GM23338 (cell line): ENCODE data around the gene FAM167B. TPM values are rescaled to one million over a fixed set of nuclear protein-coding genes. Genes with fewer than 3 reads are reported as not detected.

Source experiments
- CREB1 ChIP-seq: fragments of 250-450 bp; sonication (Bioruptor Pico); IDR thresholded peaks from 2 replicates; pipeline ENCODE4 v1.5.0; 2020; ENCODE audit warnings: low read depth, mild to moderate bottlenecking, moderate library complexity
- EZH2 ChIP-seq: fragments of 200-600 bp; sonication (generic); IDR thresholded peaks from one replicate; pipeline ENCODE4 v1.8.0; 2017; ENCODE audit warnings: antibody characterized with exemption, mild to moderate bottlenecking, low read depth; ENCODE audit not compliant: unreplicated experiment
- JUNB ChIP-seq: IDR thresholded peaks from one replicate; pipeline ENCODE4 v1.6.1; 2016; ENCODE audit warnings: antibody characterized with exemption; ENCODE audit not compliant: unreplicated experiment
- NANOG ChIP-seq: IDR thresholded peaks from 2 replicates; pipeline ENCODE4 v1.6.1; 2016; ENCODE audit warnings: antibody characterized with exemption, borderline replicate concordance
- POLR2AphosphoS5 ChIP-seq: IDR thresholded peaks from 2 replicates; pipeline ENCODE4 v1.6.1; 2016; ENCODE audit warnings: antibody characterized with exemption, low read depth
- STAT1 ChIP-seq: IDR thresholded peaks from one replicate; pipeline ENCODE4 v1.6.1; 2016; ENCODE audit warnings: antibody characterized with exemption; ENCODE audit not compliant: unreplicated experiment
- ZNF114 ChIP-seq: fragments of 250-450 bp; sonication (Bioruptor Pico); IDR thresholded peaks from 2 replicates; pipeline ENCODE4 v1.5.0; 2020; ENCODE audit warnings: mild to moderate bottlenecking, moderate library complexity
- ZNF331 ChIP-seq: fragments of 250-450 bp; sonication (Bioruptor Pico); IDR thresholded peaks from 2 replicates; pipeline ENCODE4 v1.5.0; 2020; ENCODE audit warnings: low read depth, mild to moderate bottlenecking, moderate library complexity
- polyA plus RNA-seq: library from polyadenylated mRNA; unstranded; fragments of >200 nt; fragmentation: Nextera tagmentation; extraction: Ambion mirVana; gene quantifications from 2 replicates; pipeline ENCODE4 v1.2.1, GENCODE V29; 2016
- total RNA-seq: library from RNA; depleted of rRNA; stranded (reverse); fragments of >200 nt; shearing (Covaris generic); gene quantifications from 2 replicates; pipeline ENCODE4 v1.2.3, GENCODE V29; 2014
- TF ChIP-seq, protein P1 (sequence below): fragments of 250-450 bp; sonication (Bioruptor Pico); IDR thresholded peaks from 2 replicates; pipeline ENCODE4 v1.5.0; 2020; ENCODE audit warnings: mild to moderate bottlenecking, moderate library complexity
- TF ChIP-seq, protein P2 (sequence below), 2 experiments: fragments of 200-600 bp in 1 of 2; sonication (generic) in 1 of 2; conservative IDR thresholded peaks; 2 replicates each; pipeline versions ENCODE4 v1.5.1 to v1.6.1; 2016 to 2017; ENCODE audit warnings: antibody characterized with exemption in 2 of 2, low read depth in 2 of 2, mild to moderate bottlenecking in 2 of 2, moderate library complexity in 1 of 2
- TF ChIP-seq, protein P3 (sequence below): IDR thresholded peaks from 2 replicates; pipeline ENCODE4 v1.6.1; 2016; ENCODE audit warnings: antibody characterized with exemption

Gene FAM167B
- total and polyA plus RNA-seq, 2 experiments from 2014 or later, result 0.31 to 2.2 TPM

DNA sequence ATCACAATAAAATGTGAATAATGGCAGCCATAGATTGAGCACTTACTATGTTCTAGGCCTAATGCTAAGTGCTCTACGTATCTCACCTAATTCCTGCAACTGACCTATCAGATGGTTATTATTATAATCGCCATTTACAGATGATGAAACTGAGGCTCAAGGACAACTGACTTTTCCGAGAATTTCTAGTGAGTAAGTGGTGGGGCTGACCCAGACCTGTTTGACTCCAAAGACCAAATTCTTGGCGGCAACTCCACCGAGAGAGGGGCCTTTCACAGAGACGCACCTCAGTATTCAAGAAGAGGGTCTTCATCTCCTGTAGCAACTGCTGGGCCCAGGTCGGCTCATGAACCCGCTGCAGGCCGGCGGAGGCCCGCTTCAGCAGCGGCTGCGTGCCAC, 25.4 kb upstream of the FAM167B start (continued):
- TF ChIP-seq, protein P1, sequence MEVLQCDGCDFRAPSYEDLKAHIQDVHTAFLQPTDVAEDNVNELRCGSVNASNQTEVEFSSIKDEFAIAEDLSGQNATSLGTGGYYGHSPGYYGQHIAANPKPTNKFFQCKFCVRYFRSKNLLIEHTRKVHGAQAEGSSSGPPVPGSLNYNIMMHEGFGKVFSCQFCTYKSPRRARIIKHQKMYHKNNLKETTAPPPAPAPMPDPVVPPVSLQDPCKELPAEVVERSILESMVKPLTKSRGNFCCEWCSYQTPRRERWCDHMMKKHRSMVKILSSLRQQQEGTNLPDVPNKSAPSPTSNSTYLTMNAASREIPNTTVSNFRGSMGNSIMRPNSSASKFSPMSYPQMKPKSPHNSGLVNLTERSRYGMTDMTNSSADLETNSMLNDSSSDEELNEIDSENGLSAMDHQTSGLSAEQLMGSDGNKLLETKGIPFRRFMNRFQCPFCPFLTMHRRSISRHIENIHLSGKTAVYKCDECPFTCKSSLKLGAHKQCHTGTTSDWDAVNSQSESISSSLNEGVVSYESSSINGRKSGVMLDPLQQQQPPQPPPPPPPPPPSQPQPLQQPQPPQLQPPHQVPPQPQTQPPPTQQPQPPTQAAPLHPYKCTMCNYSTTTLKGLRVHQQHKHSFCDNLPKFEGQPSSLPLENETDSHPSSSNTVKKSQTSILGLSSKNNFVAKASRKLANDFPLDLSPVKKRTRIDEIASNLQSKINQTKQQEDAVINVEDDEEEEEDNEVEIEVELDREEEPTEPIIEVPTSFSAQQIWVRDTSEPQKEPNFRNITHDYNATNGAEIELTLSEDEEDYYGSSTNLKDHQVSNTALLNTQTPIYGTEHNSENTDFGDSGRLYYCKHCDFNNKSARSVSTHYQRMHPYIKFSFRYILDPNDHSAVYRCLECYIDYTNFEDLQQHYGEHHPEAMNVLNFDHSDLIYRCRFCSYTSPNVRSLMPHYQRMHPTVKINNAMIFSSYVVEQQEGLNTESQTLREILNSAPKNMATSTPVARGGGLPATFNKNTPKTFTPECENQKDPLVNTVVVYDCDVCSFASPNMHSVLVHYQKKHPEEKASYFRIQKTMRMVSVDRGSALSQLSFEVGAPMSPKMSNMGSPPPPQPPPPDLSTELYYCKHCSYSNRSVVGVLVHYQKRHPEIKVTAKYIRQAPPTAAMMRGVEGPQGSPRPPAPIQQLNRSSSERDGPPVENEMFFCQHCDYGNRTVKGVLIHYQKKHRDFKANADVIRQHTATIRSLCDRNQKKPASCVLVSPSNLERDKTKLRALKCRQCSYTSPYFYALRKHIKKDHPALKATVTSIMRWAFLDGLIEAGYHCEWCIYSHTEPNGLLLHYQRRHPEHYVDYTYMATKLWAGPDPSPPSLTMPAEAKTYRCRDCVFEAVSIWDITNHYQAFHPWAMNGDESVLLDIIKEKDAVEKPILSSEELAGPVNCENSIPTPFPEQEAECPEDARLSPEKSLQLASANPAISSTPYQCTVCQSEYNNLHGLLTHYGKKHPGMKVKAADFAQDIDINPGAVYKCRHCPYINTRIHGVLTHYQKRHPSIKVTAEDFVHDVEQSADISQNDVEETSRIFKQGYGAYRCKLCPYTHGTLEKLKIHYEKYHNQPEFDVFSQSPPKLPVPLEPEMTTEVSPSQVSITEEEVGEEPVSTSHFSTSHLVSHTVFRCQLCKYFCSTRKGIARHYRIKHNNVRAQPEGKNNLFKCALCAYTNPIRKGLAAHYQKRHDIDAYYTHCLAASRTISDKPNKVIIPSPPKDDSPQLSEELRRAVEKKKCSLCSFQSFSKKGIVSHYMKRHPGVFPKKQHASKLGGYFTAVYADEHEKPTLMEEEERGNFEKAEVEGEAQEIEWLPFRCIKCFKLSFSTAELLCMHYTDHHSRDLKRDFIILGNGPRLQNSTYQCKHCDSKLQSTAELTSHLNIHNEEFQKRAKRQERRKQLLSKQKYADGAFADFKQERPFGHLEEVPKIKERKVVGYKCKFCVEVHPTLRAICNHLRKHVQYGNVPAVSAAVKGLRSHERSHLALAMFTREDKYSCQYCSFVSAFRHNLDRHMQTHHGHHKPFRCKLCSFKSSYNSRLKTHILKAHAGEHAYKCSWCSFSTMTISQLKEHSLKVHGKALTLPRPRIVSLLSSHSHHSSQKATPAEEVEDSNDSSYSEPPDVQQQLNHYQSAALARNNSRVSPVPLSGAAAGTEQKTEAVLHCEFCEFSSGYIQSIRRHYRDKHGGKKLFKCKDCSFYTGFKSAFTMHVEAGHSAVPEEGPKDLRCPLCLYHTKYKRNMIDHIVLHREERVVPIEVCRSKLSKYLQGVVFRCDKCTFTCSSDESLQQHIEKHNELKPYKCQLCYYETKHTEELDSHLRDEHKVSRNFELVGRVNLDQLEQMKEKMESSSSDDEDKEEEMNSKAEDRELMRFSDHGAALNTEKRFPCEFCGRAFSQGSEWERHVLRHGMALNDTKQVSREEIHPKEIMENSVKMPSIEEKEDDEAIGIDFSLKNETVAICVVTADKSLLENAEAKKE (CRISPR knock-in tag), result no peak
- no peak for TF ChIP-seq JUNB
- TF ChIP-seq POLR2AphosphoS5, result no peak
- TF ChIP-seq, protein P2, sequence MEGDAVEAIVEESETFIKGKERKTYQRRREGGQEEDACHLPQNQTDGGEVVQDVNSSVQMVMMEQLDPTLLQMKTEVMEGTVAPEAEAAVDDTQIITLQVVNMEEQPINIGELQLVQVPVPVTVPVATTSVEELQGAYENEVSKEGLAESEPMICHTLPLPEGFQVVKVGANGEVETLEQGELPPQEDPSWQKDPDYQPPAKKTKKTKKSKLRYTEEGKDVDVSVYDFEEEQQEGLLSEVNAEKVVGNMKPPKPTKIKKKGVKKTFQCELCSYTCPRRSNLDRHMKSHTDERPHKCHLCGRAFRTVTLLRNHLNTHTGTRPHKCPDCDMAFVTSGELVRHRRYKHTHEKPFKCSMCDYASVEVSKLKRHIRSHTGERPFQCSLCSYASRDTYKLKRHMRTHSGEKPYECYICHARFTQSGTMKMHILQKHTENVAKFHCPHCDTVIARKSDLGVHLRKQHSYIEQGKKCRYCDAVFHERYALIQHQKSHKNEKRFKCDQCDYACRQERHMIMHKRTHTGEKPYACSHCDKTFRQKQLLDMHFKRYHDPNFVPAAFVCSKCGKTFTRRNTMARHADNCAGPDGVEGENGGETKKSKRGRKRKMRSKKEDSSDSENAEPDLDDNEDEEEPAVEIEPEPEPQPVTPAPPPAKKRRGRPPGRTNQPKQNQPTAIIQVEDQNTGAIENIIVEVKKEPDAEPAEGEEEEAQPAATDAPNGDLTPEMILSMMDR (conservative IDR thresholded peaks at IDR 0.05; ENCODE audit: low read depth in 2 of 2), result no peak
- TF ChIP-seq NANOG, result no peak
- no peak for TF ChIP-seq CREB1 (CRISPR knock-in tag)
- TF ChIP-seq EZH2, result no peak
- TF ChIP-seq, protein P3, sequence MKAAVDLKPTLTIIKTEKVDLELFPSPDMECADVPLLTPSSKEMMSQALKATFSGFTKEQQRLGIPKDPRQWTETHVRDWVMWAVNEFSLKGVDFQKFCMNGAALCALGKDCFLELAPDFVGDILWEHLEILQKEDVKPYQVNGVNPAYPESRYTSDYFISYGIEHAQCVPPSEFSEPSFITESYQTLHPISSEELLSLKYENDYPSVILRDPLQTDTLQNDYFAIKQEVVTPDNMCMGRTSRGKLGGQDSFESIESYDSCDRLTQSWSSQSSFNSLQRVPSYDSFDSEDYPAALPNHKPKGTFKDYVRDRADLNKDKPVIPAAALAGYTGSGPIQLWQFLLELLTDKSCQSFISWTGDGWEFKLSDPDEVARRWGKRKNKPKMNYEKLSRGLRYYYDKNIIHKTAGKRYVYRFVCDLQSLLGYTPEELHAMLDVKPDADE, result no peak
- TF ChIP-seq STAT1, result no peak
- TF ChIP-seq ZNF331 (CRISPR knock-in tag), result no peak
- no peak for TF ChIP-seq ZNF114 (CRISPR knock-in tag)
